AG20443 (cell line): Measurements from ENCODE around the gene ZBTB16.

Experiments
- DNase-seq: peaks from one replicate; pipeline ENCODE4 v3.0.0; 2012; ENCODE audit warnings: low spot score, mixed read lengths

The ZBTB16 gene

GRCh38 chr11:114243461-114244372, 184.2 kb downstream of the ZBTB16 start:
- DNase-seq: no peak

GRCh38 chr11:114244726-114245394, 185.3 kb downstream of the ZBTB16 start:
- DNase-seq: no peak

GRCh38 chr11:114246321-114247069, 187.0 kb downstream of the ZBTB16 start:
- DNase-seq: no peak

- no peak for DNase-seq
Observed at GRCh38 chr11:114247070-114247789, 187.7 kb downstream of the ZBTB16 start.

GRCh38 chr11:114250180-114250579, 190.7 kb downstream of the ZBTB16 start:
- no peak for DNase-seq

GRCh38 chr11:114250993-114251814, 191.7 kb downstream of the ZBTB16 start:
- no peak for DNase-seq

GRCh38 chr11:114251815-114252337, 192.4 kb downstream of the ZBTB16 start:
- no peak for DNase-seq

- DNase-seq: no peak
Observed at GRCh38 chr11:114252767-114253166, 193.3 kb downstream of the ZBTB16 start.

- no peak for DNase-seq
Observed at GRCh38 chr11:114253771-114254170, 194.3 kb downstream of the ZBTB16 start.

- no peak for DNase-seq
Observed at GRCh38 chr11:114254571-114255146, 195.1 kb downstream of the ZBTB16 start.

GRCh38 chr11:114255289-114255688, 195.8 kb downstream of the ZBTB16 start:
- DNase-seq: no peak

GRCh38 chr11:114256176-114256966, 196.9 kb downstream of the ZBTB16 start:
- no peak for DNase-seq

- no peak for DNase-seq
Observed at GRCh38 chr11:114256967-114257286, 197.4 kb downstream of the ZBTB16 start.

GRCh38 chr11:114257621-114258558, 198.4 kb downstream of the ZBTB16 start:
- DNase-seq: no peak

- no peak for DNase-seq
Observed at GRCh38 chr11:114258696-114259095, 199.2 kb downstream of the ZBTB16 start.

- DNase-seq: no peak
Observed at GRCh38 chr11:114259124-114259526, 199.6 kb downstream of the ZBTB16 start.

GRCh38 chr11:114259551-114259983, 200.1 kb downstream of the ZBTB16 start:
- no peak for DNase-seq

- no peak for DNase-seq
Observed at GRCh38 chr11:114260077-114260476, 200.6 kb downstream of the ZBTB16 start.
